Measurements from ENCODE around the gene TFDP1.

TFDP1 gene

DNA sequence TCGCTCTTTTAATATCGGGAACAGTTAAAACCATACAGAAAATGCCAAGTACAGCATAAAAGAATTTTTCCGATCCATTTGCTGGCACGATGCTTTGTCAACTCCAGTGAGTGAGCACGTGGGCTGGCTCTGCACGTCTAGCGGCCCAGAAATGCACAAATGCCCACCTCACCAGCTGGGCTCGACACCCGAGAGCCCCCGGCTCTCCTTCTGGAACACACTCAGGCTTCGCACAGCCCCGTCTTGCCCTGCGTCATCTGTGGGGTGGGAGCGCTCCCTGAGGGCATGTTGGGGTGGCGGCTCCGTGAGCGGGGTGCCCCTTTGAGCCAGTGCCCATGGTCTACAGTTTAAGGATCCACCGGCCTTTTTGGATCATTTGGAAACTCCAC is 48.9 kb downstream of the TFDP1 start:
- Histone ChIP-seq H3K36me3 (ENCODE audit: insufficient read depth, low read length) (peaks cover 80% of the 10 kb centered on the region), H3K27me3 (ENCODE audit: insufficient read depth, low read length) (no peaks in the 10 kb centered on the region), H2AFZ (ENCODE audit: low read depth, low read length) (no peak overlapping the region), H3K9me3 (ENCODE audit: low read length) (peaks cover 3% of the 10 kb centered on the region), H3K4me3 (ENCODE audit: low read length) (no peak overlapping the region), H3K4me1 (ENCODE audit: insufficient read depth, low read length) (no peaks in the 10 kb centered on the region)

DNA sequence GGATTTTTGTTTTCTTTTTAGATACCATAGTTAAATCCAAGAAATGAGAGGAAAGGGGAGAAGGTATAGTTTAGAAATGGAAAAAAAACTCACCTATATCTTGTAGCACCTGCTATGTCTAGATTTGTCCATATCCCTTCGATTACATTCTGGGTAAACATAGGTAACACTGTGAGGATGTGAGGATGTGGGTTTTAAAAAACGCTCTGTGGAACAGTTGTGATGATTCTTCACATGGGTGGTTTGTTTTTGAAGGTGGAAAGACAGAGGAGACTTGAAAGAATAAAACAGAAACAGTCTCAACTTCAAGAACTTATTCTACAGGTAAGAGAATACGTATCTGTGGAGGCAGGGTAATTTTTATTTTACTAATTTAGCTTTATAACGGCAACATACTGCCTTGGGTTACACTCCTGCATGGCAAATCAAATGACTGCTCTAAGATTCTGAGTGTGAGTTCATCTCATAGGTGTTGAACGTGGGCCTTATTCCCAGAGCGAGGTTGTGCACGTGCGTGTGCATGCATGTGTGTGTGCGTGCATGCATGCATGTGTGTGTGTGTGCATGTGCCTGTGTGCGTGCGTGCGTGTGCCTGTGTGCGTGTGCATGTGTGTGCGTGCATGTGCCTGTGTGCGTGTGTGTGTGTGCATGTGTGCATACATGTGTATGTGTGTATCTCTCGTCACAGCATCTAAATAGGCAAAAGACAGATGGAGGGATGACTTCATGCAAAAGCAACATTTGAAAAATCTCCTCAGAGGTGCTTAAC is 49.9 kb downstream of the TFDP1 start:
- H3K27me3 ChIP-seq (ENCODE audit: insufficient read depth, low read length): no peaks in the 10 kb centered on the region
- no peak overlapping the region for H3K4me3 ChIP-seq (ENCODE audit: low read length)
- H3K9me3 ChIP-seq (ENCODE audit: low read length): peaks cover 4% of the 10 kb centered on the region
- H3K36me3 ChIP-seq (ENCODE audit: insufficient read depth, low read length): peaks cover 87% of the 10 kb centered on the region
- no peaks in the 10 kb centered on the region for H3K4me1 ChIP-seq (ENCODE audit: insufficient read depth, low read length)
- no peak overlapping the region for H2AFZ ChIP-seq (ENCODE audit: low read depth, low read length)

DNA sequence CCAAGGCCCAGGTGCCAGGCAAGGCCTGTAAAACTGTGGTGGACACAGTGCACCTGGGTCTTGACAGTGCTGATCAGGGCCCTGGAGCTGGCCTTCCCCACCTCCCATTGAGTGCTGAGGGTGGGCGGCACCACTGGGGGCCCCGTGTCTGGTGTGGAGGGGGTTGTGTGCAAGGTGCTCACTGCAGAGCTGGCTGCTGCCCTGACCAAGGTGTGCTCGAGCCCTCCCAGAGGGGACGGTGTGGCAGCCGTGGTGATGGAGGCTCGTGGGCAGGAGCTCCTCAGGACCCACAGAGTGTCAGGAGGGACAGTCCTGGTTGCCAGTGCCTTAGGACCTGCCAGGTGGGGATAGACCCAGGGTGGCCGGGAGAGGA is 50.5 kb downstream of the TFDP1 start:
- H3K4me3 ChIP-seq (ENCODE audit: low read length): no peak overlapping the region
- H3K27me3 ChIP-seq (ENCODE audit: insufficient read depth, low read length): no peaks in the 10 kb centered on the region
- H3K9me3 ChIP-seq (ENCODE audit: low read length): peaks cover 8% of the 10 kb centered on the region
- peaks cover 93% of the 10 kb centered on the region for H3K36me3 ChIP-seq (ENCODE audit: insufficient read depth, low read length)
- no peaks in the 10 kb centered on the region for H3K4me1 ChIP-seq (ENCODE audit: insufficient read depth, low read length)
- no peak overlapping the region for H2AFZ ChIP-seq (ENCODE audit: low read depth, low read length)

DNA sequence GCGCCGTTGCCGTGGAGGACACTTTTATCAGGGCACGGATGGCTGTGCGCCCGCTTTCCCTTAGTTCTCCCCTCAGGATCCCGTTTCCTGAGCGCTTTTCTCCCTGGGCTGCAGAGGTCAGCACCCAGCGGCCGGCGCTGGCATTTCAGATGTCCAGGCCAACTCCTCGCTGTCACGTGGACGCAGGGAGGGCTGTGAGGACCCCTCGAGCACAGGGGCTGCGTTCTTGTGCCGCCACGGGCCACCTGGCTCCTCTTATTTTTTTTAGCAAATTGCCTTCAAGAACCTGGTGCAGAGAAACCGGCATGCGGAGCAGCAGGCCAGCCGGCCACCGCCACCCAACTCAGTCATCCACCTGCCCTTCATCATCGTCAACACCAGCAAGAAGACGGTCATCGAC is 51.2 kb downstream of the TFDP1 start:
- Histone ChIP-seq H2AFZ (ENCODE audit: low read depth, low read length) (no peak overlapping the region), H3K27me3 (ENCODE audit: insufficient read depth, low read length) (no peaks in the 10 kb centered on the region), H3K36me3 (ENCODE audit: insufficient read depth, low read length) (peaks cover 93% of the 10 kb centered on the region), H3K4me1 (ENCODE audit: insufficient read depth, low read length) (no peaks in the 10 kb centered on the region), H3K9me3 (ENCODE audit: low read length) (peaks cover 12% of the 10 kb centered on the region), H3K4me3 (ENCODE audit: low read length) (no peak overlapping the region)

DNA sequence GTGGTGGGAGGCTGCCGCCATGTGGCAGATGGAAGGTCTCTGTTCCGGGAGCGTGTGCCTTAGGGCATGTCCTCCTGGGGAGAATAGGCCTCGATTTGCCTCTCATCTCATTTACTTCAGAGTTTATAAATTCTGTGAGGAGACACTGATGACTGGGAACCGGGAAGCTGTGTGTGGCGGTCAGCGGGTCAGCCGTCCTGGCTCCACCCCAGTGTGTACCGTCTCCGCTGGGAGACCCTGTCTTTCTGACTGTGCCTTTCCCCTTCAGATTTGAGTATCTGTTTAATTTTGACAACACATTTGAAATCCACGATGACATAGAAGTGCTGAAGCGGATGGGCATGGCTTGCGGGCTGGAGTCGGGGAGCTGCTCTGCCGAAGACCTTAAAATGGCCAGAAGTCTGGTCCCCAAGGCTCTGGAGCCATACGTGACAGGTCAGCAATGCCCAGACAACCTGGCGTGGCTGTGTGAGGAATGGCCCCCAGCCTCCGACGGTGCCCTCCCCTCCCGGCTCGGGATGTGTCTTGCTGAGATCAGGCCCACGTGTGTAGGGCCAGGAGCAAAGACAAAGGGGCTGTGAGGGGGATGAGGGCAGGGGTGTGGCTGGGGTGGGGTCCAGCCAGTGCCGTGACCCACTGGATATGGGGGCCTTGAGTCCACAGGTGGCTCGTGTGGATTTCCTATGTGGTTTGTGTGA is 51.9 kb downstream of the TFDP1 start:
- Histone ChIP-seq H2AFZ (ENCODE audit: low read depth, low read length) (no peak overlapping the region), H3K4me1 (ENCODE audit: insufficient read depth, low read length) (no peaks in the 10 kb centered on the region), H3K27me3 (ENCODE audit: insufficient read depth, low read length) (no peaks in the 10 kb centered on the region), H3K36me3 (ENCODE audit: insufficient read depth, low read length) (peaks cover 88% of the 10 kb centered on the region), H3K4me3 (ENCODE audit: low read length) (no peak overlapping the region), H3K9me3 (ENCODE audit: low read length) (peaks cover 14% of the 10 kb centered on the region)

DNA sequence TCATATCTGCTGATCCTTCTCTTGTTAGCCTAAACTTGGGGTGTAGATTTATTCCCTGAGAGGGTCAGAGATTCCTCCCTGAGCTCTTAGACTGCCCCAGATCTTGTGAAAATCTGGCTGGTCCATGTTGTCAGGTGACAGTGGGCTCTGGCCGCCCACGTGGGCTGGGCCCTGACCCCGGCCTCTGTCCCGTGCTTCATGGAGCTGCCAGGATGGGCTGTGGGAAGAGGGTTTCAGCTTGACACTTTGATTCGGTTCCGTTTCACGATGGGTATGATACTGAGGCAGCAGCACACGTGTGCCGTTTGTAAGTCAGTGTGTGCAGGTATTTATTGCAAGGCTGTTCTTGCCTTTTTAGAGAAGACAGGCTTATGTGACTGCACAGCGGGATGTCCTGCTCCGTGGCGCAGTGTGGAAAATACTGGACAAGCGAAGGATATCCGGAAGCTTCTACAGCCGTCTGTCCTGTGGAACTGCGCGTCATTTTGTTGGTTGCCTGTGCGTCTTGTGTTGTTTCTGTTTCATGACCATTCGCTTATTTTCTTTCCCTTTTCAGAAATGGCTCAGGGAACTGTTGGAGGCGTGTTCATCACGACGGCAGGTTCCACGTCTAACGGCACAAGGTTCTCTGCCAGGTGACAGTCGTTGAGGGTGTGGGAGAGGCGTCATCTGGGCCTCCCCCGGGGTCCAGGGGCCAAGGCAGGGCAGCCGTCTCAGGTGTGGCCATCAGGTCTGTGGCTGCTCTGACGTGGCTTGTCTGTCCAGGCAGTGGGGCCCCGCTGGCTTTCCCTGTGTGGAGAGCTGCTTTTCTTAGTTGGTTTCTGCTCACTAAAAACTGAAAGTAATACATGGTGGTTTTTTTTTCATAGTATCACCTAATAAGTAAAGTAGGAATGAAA is 53.0 kb downstream of the TFDP1 start:
- H2AFZ ChIP-seq (ENCODE audit: low read depth, low read length): no peak overlapping the region
- H3K4me1 ChIP-seq (ENCODE audit: insufficient read depth, low read length): no peaks in the 10 kb centered on the region
- H3K9me3 ChIP-seq (ENCODE audit: low read length): peaks cover 17% of the 10 kb centered on the region
- H3K27me3 ChIP-seq (ENCODE audit: insufficient read depth, low read length): no peaks in the 10 kb centered on the region
- H3K36me3 ChIP-seq (ENCODE audit: insufficient read depth, low read length): peaks cover 87% of the 10 kb centered on the region
- no peak overlapping the region for H3K4me3 ChIP-seq (ENCODE audit: low read length)

DNA sequence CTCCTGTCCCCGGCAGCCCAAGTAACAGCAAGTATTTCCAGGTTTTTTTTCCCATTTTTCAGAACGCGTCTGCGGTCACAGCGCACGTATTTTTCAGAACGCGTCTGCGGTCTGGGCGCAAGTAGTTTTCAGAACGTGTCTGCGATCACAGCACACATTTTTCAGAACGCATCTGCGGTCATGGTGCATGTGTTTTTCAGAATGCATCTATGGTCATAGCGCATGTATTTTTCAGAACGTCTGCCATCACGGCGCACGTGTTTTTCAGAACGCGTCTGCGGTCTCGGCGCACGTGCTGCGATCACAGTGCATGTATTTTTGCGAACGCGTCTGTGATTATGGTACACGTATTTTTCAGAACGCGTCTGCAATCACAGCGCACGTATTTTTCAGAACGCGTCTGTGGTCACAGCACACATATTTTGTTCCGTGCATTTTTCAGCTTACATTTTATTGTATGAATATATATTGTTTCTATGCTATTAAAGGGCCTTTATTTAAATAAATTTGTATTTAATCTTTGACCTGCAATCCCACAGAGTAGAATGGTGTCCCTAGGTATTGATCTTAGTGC is 53.7 kb downstream of the TFDP1 start:
- peaks cover 85% of the 10 kb centered on the region for H3K36me3 ChIP-seq (ENCODE audit: insufficient read depth, low read length)
- no peak overlapping the region for H2AFZ ChIP-seq (ENCODE audit: low read depth, low read length)
- peaks cover 17% of the 10 kb centered on the region for H3K9me3 ChIP-seq (ENCODE audit: low read length)
- H3K4me1 ChIP-seq (ENCODE audit: insufficient read depth, low read length): no peaks in the 10 kb centered on the region
- H3K27me3 ChIP-seq (ENCODE audit: insufficient read depth, low read length): no peaks in the 10 kb centered on the region
- H3K4me3 ChIP-seq (ENCODE audit: low read length): no peak overlapping the region

DNA sequence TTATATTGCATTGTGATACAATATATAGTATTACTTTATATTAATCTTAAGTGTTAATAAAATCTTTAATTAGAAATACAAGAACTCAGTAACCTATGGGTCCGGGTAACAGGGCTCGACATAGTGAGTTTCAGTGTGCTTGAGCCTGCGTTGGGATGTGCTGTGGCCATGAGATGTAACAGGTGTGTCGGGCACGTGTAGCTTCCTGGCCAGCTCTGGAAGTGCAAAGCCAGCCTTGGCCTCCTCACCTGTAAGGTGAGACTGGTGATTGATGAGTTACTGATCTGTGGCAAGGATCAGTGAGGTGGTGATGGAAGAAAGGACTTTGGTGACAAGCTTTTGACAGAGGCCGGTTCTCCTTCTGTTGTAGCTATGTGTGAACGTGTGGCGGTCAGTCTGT is 54.3 kb downstream of the TFDP1 start:
- no peak overlapping the region for H2AFZ ChIP-seq (ENCODE audit: low read depth, low read length)
- H3K36me3 ChIP-seq (ENCODE audit: insufficient read depth, low read length): peaks cover 80% of the 10 kb centered on the region
- H3K9me3 ChIP-seq (ENCODE audit: low read length): peaks cover 17% of the 10 kb centered on the region
- no peak overlapping the region for H3K4me3 ChIP-seq (ENCODE audit: low read length)
- H3K27me3 ChIP-seq (ENCODE audit: insufficient read depth, low read length): no peaks in the 10 kb centered on the region
- no peaks in the 10 kb centered on the region for H3K4me1 ChIP-seq (ENCODE audit: insufficient read depth, low read length)

DNA sequence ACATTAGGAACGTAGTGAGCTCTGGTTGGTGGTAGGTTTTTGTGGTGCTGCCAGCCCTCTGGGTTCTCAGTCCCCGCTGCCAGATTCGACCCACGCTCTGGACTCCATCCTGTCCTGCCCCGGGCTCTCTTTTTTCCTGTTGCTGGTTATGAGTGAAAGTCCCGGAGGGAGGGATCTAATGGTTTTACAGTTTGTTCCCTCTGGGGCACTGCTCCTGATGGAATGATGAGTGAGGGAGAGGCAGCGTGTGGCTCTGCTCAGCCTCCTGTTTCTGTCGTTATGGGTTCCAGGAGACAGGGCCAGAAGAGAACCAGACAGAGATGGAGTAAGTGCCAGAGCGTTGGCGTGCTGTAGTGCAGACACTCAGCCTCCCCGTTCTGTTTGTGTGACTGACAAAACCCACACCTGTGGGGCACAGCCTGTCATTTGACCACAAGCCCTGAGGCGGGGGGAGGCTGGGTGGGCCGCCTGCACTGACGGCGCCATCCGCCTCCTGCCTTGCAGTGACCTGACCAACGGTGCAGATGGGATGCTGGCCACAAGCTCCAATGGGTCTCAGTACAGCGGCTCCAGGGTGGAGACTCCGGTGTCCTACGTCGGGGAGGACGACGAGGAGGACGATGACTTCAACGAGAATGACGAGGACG is 55.2 kb downstream of the TFDP1 start:
- Histone ChIP-seq H3K9me3 (ENCODE audit: low read length) (peaks cover 17% of the 10 kb centered on the region), H2AFZ (ENCODE audit: low read depth, low read length) (no peak overlapping the region), H3K27me3 (ENCODE audit: insufficient read depth, low read length) (no peaks in the 10 kb centered on the region), H3K4me1 (ENCODE audit: insufficient read depth, low read length) (no peaks in the 10 kb centered on the region), H3K4me3 (ENCODE audit: low read length) (no peak overlapping the region), H3K36me3 (ENCODE audit: insufficient read depth, low read length) (peaks cover 71% of the 10 kb centered on the region)

DNA sequence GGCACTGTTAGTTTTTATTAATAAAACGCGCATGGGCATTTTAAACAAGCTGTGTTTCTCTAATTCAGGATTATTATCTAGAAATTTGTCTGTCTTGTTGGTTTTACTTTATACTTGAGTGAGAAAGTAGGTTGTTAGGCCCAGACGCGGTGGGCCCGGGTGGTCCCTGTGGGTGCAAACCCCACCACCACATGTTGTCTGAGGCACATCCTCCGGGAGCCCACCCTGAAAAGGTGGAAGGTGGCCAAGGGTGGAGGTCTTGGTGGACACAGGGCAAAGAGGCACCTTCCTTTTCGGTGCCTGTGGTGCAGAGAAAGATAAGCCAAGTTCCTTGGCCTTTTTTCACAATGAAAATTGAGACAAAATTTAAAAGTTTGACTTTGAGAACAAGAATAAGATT is 56.9 kb downstream of the TFDP1 start:
- H3K27me3 ChIP-seq (ENCODE audit: insufficient read depth, low read length): no peaks in the 10 kb centered on the region
- no peak overlapping the region for H3K4me3 ChIP-seq (ENCODE audit: low read length)
- peaks cover 54% of the 10 kb centered on the region for H3K36me3 ChIP-seq (ENCODE audit: insufficient read depth, low read length)
- H3K4me1 ChIP-seq (ENCODE audit: insufficient read depth, low read length): no peaks in the 10 kb centered on the region
- H3K9me3 ChIP-seq (ENCODE audit: low read length): peaks cover 17% of the 10 kb centered on the region
- no peak overlapping the region for H2AFZ ChIP-seq (ENCODE audit: low read depth, low read length)

DNA sequence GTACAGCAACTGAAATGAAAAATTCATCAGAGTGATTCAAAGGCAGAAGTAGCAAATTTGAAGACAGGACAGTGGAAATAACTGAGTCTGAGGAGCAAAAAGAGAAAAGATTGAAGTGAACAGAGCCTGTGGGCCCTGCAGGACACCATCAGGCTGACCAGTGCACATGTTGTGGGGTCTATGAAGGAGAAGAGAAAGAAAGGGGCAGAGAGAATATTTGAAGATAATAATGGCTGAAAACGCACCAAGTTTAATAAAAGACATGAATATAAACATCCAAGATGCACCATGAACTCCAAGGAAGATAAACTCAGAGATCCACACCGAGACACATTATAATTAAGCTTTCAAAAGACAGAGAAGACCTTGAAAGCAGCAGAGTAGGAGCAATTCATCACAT is 58.0 kb downstream of the TFDP1 start:
- H3K27me3 ChIP-seq (ENCODE audit: insufficient read depth, low read length): no peaks in the 10 kb centered on the region
- H3K36me3 ChIP-seq (ENCODE audit: insufficient read depth, low read length): peaks cover 43% of the 10 kb centered on the region
- H2AFZ ChIP-seq (ENCODE audit: low read depth, low read length): no peak overlapping the region
- peaks cover 14% of the 10 kb centered on the region for H3K9me3 ChIP-seq (ENCODE audit: low read length)
- no peak overlapping the region for H3K4me3 ChIP-seq (ENCODE audit: low read length)
- no peaks in the 10 kb centered on the region for H3K4me1 ChIP-seq (ENCODE audit: insufficient read depth, low read length)

DNA sequence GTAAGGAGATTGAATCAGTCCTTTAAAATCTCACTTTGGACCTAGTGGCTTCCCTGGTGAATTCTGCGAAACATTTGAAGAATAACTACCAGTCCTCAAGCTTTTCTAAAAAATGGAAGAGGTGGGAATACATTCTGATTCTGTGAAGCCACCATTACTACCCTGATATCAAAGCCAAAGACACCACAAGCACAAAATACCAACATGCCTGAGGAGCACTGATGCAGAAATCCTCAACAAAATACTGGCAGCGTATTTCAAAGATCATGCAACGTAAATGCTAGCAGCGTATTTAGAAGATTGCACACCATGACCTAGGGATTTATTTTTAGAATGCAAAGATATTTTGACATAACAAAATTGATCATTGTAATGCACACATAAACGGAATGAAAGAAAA is 59.0 kb downstream of the TFDP1 start:
- H3K4me3 ChIP-seq (ENCODE audit: low read length): no peak overlapping the region
- no peaks in the 10 kb centered on the region for H3K4me1 ChIP-seq (ENCODE audit: insufficient read depth, low read length)
- H3K36me3 ChIP-seq (ENCODE audit: insufficient read depth, low read length): peaks cover 34% of the 10 kb centered on the region
- H3K27me3 ChIP-seq (ENCODE audit: insufficient read depth, low read length): no peaks in the 10 kb centered on the region
- peaks cover 14% of the 10 kb centered on the region for H3K9me3 ChIP-seq (ENCODE audit: low read length)
- no peak overlapping the region for H2AFZ ChIP-seq (ENCODE audit: low read depth, low read length)
